Pons (tissue), 1 donor: ENCODE results near the gene SETMAR.
A peak's percentile ranks its signal among the peaks of the same experiment; 100 is the strongest.

Experiments
- DNase-seq: peaks from one replicate; pipeline ENCODE4 v3.0.0-alpha.2; 2016; ENCODE audit warnings: low spot score

Gene SETMAR

DNA sequence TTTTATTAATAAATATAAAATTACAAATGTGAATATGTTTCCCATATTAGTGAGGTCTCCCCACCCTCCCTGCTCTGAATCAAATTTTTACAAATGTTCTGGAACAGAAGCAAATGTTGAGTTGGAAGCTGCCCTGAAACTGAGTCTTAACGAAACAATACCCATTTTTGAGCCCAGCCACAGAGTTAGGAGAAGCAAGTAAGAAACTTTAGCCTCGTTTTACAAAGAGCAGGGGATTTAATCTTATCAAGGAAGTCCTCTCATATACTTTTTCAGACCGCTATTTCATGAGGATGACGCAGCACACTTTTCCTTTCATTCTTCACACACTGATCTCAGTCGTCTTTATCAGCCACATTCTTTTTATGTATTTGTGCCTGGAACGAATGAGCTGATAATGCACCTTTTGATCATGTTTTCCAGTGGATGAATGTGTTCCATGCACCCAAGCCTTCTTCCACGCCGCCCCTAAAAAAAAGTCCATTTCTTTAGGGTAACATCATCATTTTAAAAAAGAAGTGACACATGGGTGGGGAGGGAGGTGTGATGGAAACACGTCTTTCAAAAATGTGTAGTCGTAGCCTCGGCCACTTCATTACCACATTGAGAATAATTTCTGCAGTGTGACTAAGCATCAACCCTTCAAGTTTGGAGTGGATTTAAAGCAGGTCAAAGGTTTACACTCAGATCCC lies 48.1 kb downstream of the SETMAR start:
- peak; percentile 17 for DNase-seq

DNA sequence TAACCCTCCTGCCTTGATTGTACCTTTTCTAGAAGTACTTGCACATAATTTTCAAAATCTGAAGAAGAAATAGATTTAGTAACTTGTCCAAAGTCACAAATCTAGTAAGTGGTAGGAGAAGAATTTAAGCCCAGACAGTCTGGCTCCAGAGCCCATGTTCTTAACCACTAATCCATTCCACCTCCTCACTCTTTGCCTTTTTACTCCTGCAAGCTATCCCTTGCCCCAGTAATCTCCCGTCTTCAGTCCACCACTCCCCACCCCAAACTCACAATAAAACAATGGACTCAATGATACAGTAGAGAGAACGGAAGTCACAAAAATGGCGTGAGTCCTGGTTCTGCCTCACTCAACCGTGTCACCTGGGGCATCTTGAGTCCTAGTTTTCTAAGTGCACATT lies 48.7 kb downstream of the SETMAR start:
- no peak for DNase-seq

DNA sequence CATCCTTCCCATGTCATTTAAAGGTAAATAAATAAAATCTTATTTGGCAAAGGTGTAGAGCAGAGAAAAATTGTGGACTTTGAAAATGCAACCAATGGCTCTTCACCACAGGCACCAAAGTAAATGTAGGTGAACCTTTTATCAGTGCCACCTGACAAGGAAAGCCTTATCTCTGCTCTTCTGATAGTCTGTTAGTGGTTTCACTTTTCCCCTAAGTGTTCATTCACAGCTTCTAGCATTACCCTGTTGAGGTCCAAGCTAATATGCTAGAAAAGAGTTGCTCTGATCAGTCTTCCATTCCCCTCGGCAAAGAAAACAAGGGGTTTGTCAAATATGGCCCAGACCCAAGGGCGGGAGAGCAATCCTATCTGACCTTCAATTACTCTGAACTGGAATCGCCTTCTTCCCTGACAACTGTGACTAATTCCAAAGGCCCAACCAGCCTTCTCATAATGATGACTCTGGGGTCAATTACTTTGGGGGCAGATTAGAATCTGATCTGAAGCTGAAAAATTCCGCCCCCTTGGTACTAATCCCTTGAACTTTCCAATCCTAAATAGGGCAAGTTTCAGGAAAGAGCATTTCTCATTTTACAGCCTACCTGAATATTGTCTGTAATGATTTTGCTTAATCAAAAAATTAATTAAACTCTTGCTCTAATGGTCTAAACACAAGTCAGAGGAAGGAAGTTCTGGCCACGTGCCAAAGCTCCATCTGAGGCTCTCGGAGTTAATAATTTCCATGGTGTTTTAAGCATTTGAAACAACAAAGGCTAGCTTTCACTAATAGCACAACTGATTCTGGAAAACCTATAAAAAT lies 52.4 kb downstream of the SETMAR start:
- no peak for DNase-seq

DNA sequence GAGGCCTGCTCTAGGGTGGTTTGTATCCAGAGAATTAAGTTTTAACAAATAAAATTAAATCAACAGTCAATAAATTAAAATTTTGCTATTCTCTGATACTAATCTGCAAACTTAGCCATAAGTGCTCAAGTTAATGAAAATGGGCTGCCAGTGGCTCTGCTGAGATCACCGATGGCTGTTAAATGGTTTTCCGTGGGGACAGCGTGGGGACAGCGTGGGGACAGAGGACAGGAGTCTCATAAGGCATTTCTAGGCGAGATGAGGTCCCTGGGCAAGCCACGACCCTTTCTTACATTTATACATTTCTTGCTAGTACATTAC lies 53.0 kb downstream of the SETMAR start:
- DNase-seq: no peak

DNA sequence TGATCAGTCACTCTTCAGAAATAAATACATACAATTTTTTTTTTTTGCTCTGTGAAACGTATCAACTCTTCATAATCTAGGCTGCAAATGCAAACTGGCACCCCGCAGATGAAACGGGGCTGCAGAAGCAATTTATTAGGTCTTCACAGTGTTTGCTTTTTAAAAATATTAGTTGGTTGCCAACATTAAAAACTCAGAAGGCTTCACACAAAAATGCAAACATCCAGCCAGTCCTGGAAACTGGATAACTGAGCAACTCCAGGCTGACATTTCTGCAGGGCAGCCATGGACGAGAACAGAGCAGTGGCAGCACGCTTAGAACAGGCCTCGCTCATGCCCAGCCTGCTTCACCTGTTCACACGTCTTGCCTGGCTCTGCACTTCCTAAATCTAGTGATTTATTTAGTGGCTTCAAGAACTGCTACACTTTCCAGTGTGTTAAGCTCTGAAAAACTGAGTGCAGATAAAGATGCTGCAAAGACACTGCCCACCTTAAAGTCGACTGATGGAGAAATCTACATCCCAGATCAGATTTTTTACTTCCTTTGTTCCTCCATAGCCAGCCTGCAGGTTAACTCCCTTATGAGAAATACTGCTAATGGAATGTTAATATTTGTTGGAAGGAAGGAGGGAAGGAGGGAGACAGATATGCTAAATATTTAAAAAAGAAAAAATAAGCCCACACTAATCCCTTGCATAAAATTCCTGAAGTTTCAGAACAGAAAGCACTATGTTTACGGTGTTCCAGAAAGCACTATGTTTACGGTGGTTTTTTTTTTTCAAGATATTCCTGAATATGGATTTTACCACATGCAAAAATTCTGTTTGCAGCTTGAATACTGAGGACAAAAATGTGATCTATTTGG lies 53.6 kb downstream of the SETMAR start:
- no peak for DNase-seq

DNA sequence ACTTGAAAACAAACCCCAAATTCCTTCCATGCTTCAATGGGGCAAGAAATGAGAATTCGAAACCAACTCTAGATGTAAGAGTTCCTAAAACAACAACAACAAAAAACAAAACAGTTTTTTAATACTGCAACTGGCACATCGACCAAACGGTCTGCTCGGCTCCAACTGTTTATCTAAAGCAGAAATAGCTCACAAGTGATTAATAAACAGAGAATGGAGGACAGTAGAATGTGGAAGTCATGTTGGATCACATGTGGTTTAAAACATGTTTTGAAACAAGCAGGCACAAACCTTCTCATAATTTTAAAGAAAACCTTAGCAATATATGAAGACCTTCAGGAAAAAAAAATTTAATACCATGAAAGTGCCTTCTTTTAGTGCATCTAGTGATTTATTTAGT lies 55.1 kb downstream of the SETMAR start:
- DNase-seq: no peak

DNA sequence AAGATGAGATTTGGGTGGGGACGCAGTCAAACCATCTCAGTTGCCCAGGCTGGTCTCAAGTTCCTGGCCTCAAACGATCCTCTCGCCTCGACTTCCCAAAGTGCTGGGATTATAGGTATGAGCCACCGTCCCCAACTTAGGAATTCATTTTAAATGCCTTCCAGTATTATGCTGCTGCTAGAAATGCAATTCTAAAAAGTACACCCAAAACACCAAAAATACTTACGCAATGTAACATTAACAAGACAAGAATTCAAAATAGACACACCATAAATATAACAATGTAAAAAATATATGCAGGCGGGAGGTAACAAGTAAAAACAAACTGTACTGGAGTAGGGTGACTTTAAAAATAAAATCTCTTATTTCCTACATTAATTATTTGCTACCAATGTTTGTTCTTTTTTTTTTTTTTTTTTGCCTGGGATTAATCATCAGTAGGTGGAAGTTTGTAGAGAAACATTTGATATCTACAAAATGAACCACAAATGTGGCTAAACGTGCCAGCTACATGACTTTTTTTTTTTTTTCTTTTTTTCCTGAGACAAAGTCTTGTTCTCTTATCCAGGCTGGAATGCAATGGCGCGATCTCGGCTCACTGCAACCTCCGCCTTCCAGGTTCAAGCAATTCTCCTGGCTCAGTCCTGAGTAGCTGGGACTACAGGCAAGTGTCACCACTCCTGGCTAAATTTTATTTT lies 56.8 kb downstream of the SETMAR start:
- no peak for DNase-seq

DNA sequence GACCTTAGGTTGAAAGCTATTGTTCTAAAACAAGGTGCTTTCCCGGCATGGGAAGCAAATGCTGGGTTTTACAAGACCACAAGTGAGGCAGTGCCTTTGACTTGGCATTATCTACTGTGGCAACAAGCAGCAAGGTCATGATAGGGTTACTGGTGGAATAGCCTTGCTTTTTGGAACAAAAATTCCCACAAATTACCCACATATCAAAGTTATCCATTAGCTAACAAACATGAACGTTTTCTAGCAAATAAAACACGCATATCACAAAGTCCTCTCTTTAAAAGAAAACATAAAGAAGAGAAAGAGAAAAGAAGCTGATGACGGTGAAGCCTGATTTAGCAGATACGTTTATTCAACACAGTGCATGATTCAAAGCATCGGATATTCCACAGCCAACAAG lies 57.6 kb downstream of the SETMAR start:
- DNase-seq: no peak

DNA sequence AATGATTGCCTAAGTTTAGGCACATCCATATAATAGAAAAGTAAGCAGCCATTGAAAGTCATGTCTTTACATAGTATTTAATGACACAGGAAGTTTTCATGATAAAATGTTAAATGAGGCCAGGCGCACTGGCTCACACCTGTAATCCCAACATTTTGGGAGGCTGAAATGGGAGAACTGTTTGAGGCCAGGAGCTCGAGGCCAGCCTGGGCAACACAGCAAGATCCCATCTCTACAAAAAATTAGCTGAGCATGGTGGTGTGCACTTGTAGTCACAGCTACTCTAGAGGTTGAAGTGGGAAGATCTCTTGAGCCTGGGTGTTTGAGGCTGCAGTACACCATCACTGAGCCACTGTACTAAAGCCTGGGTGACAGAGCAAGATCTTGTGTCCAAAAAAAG lies 59.4 kb downstream of the SETMAR start:
- DNase-seq: no peak
